Left forelimb (tissue), 1 donor: ENCODE results near the gene PTH2.
"Not testable (repeated sequence)": the region's sequence is repeated elsewhere in the genome, so short reads cannot be mapped to it uniquely, and the experiment has no call there.

Experiments
- DNase-seq: peaks from one replicate; pipeline ENCODE4 v3.0.0-alpha.2; 2018; ENCODE audit warnings: low spot score

PTH2 gene

DNA sequence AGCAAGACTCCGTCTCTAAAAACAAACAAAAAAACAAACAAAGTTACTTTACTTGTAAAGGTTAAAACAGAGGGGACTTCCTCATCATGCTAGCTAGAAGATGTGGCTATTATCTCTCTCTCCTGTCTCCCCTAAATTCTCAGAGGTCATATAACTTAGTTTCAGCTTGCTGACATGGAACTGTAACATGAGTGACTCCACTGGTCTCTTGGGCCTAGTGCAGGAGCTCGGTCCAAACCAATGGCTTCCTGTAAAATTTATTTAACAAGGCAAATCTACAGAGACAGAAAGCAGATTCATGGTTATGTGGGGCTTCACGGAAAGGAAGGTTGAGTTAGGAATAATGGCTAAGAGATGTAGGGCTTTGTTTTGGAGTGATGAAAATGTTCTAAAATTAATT, 44.7 kb downstream of the PTH2 start:
- no peak for DNase-seq

DNA sequence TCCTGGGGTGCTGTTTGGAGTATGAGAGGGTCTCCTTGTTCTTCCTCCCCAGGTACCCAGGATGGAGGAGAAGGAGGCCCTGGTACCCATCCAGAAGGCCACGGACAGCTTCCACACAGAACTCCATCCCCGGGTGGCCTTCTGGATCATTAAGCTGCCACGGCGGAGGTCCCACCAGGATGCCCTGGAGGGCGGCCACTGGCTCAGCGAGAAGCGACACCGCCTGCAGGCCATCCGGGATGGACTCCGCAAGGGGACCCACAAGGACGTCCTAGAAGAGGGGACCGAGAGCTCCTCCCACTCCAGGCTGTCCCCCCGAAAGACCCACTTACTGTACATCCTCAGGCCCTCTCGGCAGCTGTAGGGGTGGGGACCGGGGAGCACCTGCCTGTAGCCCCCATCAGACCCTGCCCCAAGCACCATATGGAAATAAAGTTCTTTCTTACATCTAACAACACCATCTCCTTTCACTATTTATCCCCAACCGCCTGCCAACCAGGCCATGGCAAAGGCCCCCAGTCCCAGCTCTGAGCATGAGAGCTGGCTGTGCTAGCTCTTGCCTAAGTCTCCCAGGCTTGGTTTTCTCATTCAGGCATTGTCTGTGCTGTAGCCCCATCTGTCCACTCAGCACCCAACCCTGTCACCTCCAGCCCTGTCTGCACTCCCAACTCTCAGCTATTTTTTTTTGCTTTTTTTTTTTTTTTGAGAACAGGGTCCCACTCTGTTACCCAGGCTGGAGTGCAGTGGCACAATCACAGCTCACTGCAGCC, 48.4 kb downstream of the PTH2 start:
- DNase-seq = no peak

DNA sequence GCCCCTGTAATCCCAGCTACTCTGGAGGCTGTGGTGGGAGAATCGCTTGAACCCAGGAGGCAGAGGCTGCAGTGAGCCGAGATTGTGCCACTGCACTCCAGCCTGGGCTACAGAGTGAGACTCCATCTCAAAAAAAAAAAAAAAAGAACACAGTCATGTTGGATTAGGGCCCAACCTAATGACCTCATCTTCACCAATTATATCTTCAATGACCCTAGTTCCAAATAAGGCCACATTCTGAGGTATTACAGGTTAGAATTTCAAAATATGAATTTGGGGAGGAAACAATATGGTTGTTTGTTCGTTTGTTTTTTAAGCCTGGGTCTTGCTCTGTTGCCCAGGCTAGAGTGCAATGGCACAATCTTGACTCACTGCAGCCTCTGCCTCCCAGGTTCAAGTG, 50.1 kb downstream of the PTH2 start:
- not testable (repeated sequence) for DNase-seq
